ENCODE data around the gene COL5A1.

Gene COL5A1

DNA sequence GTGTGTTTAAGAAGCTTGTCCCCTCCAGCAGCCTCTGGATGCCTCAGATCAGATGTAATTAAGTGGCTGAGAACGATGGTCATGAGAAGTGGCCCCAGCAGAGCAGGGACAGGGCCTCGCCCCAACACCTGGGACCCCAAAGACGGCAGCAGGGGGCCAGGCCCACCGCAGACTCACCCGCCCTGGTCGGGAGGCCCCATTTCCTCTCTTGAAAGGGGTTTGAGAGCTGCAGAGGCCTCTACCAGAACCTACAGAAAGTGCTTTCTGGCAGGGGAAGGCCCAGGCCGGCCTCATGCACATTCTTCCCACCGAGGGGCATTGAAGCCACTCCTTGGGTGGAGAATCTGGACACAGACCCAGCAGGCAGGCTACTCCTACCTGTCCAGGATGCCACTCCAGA, 153.8 kb downstream of the COL5A1 start:
- DNase-seq, result no peak

DNA sequence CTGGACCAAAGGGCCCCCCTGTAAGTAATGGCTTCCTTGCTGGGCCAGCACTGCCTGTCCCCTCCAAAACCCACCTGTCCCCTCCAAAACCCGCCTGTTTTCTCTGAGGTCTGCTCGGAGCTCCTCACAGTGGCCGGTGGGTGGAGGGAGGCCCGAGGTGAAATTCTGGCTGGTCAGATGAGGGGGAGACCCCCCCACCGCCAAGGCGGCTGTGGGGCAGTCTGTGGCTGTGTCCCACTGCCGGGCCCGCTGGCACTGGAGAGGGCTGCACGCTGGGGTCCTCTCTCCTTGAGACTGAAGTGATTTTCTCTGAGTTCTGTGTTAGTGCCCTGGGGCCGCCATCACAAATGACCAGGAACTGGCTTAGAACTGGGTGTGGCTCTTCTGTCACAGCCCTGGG, 155.3 kb downstream of the COL5A1 start:
- DNase-seq, result no peak

DNA sequence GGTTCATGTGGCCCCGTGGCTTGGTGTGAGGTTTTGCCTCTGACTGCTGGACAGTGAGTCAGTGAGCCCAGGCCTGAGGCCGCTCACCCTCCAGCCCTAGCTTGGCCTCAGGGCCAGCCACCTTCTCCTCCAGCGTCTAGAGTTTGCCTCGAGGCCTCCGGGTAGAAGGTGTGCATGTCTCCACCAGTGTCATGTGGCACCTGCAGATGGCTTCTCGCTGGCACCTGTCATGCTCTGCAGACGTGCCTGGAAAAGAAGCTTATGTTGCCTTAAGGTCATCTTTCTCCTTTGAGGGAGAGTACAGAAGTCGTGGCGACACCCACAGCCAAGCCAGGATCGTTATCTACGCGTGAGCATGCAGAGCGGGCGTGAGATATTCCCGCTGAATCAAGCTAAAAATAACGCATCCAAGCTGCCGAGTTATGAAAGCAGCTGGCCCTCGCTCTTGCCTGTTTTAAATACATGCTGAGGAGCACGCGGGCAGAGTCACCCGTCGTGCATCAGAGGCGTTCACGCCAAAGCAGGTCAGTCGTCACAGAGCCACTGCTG, 159.3 kb downstream of the COL5A1 start:
- no peak for DNase-seq

DNA sequence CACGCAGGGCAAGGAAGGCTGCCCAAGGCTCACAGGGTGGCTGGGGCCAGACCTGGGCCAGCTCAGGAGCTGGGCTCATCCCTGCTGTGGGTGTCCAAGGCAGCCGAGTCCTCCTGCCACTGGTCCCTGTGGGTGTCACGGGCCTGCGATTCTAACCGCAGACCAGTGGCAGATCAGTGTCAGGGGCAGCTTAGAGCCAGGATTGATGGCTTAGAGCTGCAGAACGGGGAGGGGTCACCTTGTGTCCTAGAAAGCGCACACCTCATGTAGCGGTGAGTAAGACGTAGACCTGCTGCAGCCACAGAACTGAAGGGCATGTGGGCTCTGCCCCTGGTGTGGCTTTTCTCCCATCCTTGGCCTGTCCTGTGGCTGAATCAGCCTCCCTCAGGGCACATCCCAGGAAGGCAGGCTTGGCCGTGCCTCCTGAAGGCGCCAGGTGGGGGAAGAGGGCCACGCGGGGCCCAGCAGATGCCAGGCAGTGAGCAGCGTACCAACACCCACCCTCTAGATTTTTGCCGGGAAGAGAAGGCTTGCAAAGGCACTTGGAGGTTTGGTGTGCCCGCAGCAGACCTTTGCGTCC, 160.7 kb downstream of the COL5A1 start:
- DNase-seq, result no peak

DNA sequence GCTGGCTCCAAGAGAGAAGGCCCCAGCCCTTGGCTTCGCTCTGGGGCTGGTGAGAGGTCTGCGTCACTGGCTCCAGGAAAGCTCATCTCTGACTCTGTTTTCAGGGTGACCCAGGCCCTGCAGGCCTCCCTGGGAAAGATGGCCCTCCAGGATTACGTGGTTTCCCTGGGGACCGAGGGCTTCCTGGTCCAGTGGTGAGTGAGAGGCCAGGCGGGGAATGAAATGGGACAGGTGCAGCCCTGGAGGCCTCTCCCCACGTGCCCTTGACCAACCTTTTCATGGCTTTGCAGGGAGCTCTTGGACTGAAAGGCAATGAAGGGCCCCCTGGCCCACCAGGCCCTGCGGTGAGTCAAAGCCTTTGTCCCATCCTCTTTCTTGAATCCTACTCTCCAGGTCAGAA, 163.3 kb downstream of the COL5A1 start:
- DNase-seq, result no peak

DNA sequence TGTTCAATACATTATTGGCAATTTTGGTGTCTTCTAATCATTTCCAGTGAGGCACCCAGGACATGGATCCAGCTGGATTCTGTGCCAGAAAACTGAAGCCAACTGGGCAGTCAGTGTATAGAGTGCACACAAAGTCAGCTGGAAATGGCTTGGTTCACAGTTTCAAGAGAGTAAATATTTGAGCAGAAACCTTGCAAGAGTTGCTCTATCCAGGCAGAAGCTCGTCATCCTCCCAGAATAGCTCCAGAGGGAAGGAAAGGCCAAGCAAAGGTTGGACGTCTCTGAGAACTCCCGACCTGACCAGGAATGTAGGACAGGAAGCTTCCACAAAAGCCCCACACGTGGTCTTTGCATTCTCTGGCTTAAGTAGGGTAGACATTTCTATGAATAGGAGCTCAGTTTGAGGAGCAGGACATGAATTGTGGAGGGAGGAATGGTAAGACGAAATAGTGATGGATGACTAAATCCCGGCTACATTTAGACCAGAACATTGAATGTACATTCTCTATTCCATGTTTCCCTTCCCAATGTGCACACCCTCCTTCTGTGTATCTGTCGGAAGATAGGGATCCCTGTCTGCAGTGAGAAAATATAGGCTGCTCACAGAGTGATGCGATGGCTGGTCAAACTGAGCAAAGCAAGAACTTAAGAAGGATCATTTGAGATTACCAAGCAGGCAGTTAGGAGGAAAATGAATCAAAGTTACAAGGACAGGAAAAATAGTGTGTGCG, 166.3 kb downstream of the COL5A1 start:
- DNase-seq, result no peak

DNA sequence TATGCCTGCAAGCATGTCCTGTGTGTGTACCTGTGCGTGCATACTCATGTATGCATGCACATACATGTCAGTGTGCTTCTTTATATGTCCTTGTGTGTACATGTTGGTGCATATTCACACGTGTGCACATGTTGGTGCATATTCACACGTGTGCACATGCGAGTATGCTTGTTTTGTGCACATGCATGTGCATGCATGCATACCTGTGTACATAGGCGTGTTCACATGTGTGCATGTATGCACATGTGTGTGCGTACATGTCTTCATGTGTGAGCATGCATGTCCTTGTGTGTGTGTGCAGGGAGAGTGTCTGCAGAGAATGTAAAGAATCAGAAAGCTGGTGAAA, 166.8 kb downstream of the COL5A1 start:
- DNase-seq, result no peak

DNA sequence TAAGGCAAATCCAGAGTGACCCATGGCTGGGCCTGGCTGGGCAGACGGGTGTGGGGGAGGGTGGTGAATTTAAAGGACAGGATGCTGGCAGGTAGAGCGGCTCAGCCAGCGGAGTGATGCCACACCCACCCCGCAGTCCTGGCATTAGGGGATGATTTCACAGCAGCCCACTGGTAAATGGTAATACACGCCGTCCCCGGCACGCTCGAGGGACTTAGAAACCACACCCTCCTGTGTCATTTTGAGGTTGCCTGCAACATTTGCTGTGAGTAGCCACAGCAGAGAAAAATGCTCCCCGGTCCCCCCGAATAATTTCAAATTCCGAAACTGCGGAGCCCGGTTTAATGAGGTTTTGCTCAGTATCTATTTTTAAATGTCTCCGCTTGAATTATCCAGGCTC, 167.7 kb downstream of the COL5A1 start:
- no peak for DNase-seq

DNA sequence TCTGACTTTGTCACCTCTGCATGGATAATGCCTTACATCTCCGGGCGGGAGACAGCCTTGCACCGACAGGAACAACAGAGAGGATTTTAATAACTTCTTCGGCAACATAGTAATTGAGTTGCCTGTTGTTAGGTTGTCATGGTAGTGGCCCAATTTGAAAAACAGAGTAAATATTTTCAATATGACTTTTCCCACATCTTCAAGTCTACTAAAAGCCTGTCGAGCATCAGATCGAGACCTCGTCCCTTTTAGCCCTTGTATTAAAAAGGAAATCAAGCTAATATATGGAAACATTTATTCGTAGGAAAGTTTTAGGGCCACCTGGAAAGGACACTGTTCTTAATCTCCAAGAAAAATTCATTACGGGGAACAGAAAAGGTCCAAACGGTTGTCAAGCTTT, 168.2 kb downstream of the COL5A1 start:
- DNase-seq, result no peak

DNA sequence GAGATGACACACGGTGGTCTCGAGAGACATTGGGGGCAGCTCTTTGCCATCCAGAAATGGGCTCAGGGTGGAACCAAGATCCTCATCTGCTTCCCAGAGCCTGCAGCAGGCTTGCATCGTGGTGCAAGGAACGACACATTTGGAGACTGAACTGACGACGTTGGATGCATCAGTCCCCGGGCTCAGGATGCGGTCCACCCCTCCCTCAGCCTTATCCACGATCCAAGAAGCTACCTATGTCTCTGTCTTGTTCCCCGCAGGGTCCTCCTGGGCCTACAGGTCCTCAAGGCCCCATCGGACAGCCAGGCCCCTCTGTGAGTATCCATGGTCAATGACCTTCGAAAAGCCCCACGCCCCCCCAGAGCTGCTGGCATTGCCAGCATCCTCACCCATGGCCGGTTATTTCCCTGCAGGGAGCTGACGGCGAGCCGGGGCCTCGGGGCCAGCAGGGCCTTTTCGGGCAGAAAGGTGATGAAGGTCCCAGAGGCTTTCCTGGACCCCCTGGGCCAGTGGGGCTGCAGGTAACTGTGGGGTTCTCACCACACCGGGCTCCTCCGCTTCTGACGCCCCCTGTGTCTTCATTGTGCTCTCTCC, 169.6 kb downstream of the COL5A1 start:
- DNase-seq, result no peak

DNA sequence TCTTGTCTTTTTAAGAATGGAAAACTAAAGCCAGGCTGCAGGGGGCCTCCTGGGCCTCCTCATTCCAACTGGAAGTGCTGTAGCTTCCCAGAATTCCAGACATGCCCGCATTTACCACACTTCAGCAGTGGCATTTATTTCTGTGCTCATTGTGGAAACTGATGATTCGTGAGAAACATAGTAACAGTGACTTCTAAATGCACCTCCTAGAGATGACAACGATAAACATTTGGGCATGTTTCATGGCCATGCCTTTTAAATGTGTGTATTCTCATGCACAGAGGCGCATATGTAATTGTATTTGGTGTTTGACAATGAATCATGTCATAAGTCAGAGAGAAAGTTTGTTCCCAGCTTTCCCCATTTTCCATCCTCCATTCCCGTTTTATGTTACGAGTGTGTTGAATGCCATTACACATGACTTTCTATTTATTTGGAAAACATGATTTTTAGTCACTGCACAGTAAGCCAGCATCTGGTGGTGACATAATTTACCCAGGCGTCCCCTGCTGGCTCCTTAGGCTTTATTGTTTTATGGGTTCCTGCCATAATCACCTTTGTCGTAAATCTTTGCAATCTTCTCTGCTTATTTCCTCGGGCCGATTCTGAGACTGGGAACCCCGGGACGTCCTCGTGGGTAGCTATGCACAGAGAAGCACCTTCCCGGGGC, 170.2 kb downstream of the COL5A1 start:
- DNase-seq, result no peak

DNA sequence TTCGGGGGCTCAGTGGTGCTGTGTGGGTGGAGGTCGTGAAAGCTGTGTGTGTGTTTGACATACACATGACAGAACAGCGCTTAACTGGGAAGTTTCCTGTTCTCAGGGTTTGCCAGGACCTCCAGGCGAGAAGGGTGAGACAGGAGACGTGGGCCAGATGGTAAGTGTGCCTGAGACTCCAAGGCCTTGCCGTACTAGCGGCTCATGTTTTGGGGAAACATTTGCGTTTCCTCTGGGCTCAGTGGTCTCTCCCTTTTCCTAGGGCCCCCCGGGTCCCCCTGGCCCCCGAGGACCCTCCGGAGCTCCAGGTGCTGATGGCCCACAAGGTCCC, 170.7 kb downstream of the COL5A1 start:
- no peak for DNase-seq

DNA sequence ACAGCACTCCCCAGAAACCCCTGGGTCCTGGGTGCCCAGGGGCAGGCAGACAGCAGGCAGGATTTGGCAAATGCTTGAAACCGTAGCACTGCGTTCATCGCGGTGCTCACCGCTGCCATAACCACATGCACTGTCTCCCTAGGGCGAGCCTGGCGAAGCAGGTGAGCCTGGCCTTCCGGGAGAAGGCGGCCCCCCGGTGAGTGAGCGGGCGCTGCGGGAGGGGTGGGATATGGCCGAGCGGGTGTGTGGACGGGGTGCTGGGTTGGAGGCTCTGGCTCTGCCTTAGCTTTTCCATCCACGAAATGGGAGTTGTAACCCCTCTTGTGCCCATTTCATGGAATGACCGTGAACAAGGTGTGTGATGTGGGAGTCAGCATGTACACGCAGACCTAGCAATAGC, 172.2 kb downstream of the COL5A1 start:
- DNase-seq, result no peak

DNA sequence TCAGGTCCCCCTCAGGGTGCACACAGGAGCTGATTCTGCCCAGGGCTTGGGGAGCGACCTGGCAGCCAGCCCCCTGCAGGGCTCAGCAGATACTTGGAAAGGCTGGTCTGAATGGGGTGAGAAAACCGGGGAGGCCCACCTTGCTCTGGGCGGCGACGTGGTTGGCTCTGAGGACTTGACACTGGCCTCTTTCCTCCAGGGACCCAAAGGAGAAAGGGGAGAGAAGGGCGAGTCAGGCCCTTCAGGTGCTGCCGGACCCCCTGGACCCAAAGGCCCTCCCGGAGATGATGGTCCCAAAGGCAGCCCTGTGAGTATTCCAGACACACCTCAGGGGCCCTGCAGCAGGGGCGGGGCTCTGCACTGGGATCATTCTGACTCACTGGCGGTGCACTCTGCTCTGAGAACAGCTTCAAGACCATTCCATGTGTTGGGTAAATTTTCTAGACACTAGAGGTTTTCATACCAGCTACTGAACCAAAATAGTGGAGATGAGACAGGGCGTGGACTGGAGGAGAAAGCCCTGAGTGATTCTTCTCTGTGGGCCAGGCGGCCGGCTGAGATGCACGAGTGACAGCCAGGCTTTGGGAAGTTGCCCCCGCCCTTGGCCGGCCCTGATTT, 173.1 kb downstream of the COL5A1 start:
- DNase-seq, result no peak

DNA sequence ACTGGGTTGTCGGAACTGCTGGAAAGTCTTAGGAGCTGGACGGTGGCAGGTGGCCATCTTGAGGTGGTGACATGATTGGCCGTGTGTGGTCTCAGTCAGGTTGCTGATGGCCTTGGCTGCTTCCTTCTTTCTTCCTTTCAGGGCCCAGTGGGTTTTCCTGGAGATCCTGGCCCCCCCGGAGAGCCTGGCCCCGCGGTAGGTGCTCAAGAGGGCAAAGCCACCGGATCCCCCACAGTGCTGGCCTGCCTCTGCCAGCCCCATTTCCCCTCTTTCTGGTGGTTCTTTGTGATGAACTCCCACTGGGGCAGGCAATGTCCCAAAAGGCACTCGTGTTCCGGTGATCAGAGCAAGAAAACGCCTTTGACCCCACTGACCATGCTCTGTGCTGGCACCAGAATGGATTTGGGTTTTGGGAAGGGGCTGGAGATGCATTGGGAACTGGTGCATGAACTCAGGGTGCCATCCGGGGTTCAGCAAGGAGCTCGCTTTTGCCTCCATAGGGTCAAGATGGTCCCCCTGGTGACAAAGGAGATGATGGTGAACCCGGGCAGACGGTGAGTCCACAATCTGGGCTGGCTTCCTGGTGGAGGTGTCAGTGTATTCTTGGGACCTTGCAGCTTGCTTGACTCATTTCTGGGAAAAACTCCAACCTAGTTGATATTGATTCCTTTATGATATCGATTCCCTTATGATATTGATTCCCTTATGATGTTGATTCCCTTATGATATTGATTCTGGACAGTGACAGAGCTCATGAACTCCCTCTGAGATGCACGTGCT, 174.0 kb downstream of the COL5A1 start:
- DNase-seq, result no peak

DNA sequence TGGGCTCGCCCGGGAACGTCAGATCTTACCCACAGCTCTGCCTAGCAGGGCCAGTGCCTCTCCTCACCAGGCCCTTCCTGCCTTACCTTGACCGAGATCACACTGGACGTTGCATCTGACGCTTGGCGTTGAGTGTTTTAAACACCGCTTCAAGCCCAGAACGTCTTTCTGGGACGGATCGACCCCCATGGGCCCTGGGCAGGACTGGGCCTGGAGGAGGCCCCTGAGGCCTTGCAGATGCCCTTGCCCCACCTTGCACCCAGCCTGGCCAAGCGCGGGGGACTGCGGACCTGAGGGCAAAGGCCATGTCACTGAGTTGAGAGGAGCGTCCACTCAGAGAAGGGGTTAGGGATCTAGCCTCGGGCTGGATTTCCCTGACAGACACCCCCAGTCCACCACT, 174.7 kb downstream of the COL5A1 start:
- DNase-seq, result no peak

DNA sequence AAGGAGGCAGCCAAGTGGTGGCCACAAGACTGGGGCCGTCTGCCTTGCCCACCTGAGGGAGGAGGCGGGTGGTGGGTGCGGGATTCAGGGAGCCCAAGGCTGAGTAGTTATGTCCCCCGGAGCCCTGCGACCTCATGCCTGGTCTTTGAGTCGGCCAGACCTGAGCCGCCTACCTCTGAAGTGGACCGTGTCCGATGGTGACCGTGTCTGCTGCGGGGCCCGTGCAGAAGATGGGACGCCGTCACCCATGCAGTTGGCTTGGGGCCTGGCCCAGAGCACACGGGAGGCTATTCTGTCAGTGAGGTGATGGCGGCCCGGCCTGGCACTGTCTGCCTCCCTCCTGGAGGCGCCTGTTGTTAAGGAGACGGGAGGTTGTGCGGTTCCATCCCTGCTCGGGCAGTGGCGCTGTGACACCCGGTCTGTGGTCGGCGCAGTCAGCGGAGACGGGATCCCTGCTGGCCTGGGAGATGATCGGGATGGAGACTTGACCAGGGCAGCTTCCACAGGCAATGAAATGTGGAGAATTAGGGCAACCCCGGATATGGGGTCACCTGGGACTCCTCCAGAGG, 176.5 kb downstream of the COL5A1 start:
- no peak for DNase-seq

DNA sequence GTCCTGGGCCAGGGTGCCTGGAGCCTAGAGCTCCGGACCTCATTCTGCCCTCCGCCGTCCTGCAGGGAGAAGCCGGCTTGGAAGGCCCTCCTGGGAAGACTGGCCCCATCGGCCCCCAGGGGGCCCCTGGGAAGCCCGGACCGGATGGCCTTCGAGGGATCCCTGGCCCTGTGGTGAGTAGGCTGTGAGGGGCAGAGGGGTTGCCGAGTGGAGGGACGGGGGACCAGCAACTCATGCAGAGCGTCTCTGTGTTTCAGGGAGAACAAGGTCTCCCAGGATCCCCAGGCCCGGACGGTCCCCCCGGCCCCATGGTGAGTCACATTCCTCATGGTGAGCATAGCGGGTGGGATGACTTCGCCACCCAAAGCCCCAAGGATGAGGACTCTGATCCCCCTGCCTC, 177.0 kb downstream of the COL5A1 start:
- DNase-seq, result no peak

DNA sequence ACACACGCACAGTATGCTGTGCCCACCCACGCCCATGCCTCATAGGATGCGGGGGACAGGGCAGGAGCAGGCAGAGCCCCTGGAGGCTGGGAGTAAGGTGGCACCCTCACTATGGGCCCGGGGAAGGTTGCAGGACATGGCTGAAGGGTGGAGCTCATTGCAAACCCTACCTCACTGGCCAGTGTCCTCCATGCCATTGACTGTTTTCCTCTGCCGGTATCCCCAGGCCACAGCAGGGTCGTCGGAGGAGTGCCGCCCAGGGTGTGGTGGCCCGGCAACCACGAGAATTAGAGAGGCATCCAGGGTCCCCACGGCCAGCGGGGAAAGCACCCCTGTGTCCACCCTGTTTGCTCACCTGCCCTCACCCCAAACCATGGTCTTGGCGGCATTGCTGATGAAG, 179.3 kb downstream of the COL5A1 start:
- no peak for DNase-seq

DNA sequence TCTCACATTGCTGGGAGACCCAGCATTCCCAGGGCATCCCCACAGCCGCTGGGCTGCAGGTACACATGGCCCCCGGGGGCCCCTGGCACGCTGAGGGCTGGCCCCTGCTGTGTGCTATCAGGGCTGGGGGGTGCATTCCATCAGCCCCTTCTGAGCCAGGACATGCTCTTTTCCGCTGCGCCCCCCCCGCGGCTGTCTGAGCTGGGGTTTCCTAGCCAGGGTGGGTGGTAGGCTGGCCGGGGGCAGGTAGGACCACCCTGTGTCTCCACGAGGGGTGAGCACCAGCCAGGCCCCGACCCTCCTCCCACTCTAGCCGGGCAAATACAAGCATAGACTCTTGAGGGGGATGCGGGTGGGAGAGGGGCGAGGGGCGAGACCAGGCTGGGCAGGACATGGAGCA, 180.9 kb downstream of the COL5A1 start:
- DNase-seq, result no peak

DNA sequence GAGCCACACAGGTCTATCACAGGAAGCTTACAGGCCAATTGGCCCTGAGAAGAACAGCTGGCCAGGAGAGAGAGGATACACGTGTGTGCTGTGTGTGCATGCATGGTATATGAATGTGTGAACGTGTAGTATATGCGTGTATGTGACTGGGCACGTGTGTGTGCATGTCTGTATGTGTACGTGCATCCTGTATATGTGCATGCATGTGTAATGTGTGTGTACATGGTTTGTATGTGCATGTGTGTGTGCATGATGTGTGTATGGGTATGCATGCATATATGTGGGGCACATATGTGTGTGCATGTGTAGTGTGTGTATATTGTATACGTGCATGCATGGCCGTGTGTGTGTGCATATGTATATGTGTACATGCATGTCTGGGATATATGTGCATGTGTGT, 182.0 kb downstream of the COL5A1 start:
- DNase-seq, result no peak

DNA sequence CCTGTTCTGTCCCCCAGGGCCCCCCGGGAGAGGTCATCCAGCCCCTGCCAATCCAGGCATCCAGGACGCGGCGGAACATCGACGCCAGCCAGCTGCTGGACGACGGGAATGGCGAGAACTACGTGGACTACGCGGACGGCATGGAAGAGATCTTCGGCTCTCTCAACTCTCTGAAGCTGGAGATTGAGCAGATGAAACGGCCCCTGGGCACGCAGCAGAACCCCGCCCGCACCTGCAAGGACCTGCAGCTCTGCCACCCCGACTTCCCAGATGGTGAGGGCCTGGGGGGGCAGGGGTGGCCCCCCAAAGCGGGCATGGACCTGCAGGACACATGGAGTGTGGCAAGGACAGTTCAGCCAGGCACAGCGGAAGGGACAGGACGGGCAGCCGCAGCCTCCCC, 183.0 kb downstream of the COL5A1 start:
- no peak for DNase-seq

DNA sequence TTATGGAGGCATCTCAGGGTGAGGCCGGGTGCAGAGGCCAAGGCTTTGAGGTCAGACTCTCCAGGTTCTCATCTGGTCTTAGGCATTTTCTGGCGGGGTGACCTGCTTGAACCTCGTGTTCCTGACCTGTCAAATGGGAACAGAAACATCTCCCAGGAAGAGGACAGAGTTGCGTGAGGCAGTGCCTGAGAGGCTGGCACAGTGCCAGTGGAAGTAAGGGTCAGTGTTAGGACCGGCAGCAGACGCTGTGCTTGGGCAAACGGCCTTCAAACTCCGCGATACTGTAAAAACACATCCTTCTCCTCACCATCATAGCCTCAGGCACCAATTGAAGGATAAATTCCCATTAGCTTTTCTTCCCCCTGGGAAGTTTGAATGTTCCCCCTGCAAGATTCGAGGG, 183.4 kb downstream of the COL5A1 start:
- DNase-seq, result no peak
